IPS-20b (cell line): ENCODE data around the gene ENOX2.

Experiments used
- H3K27ac ChIP-seq: one replicate; pipeline ENCODE4 v1.5.1; 2013; ENCODE audit warnings: low read length
- H3K27me3 ChIP-seq: 2 replicates; pipeline ENCODE4 v1.6.1; 2013; ENCODE audit warnings: mild to moderate bottlenecking, low read length, inconsistent platforms; ENCODE audit not compliant: insufficient read depth
- H3K36me3 ChIP-seq: 2 replicates; pipeline ENCODE4 v1.6.1; 2013; ENCODE audit warnings: low read depth, mild to moderate bottlenecking, inconsistent platforms, low read length, moderate library complexity; ENCODE audit not compliant: insufficient read depth
- H3K4me1 ChIP-seq: 2 replicates; pipeline ENCODE4 v1.6.1; 2013; ENCODE audit warnings: mild to moderate bottlenecking, control low read depth, inconsistent platforms, low read length, moderate library complexity; ENCODE audit not compliant: insufficient read depth
- H3K4me3 ChIP-seq: 2 replicates; pipeline ENCODE4 v1.5.1; 2013; ENCODE audit warnings: mild to moderate bottlenecking, low read length, inconsistent platforms
- H3K9ac ChIP-seq: 2 replicates; pipeline ENCODE4 v1.6.1; 2013; ENCODE audit warnings: low read depth, mild to moderate bottlenecking, inconsistent platforms, low read length, moderate library complexity
- H3K9me3 ChIP-seq: 2 replicates; pipeline ENCODE4 v1.6.1; 2013; ENCODE audit warnings: mild to moderate bottlenecking, low read depth, low read length, inconsistent platforms; ENCODE audit not compliant: insufficient read depth

ENOX2 gene

DNA sequence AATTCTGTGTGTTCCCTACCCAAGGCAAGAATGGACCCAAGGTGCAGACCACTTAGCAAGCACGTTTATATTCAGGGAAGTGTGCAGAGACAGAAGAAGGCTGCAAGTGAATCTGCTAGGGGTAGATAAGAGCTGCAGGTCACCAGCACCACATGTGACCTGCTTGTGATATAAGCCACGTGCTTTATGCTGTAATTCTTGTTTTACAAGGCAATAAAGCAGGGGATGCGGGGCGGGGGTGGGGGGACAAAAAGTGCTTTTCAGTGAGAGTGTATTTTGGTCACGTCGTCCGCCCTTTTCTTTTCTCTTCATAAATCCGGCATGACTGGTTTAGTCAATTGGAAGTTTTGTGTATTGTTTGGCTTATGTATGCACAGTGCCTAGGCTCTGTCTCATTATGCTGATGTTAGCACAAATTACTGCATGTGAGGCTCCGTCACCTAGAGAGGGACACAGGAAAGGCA is 308.5 kb downstream of the ENOX2 start:
- H3K27ac ChIP-seq = no peak overlapping the region
- no peaks in the 10 kb centered on the region for H3K9me3 ChIP-seq
- H3K27me3 ChIP-seq = no peaks in the 10 kb centered on the region

GRCh38 chrX:130593911-130594310 is 309.1 kb downstream of the ENOX2 start:
- Histone ChIP-seq H3K27me3 (no peaks in the 10 kb centered on the region), H3K9me3 (no peaks in the 10 kb centered on the region), H3K27ac (no peak overlapping the region), H3K36me3 (no peaks in the 10 kb centered on the region), H3K4me1 (no peaks in the 10 kb centered on the region), H3K4me3 (no peak overlapping the region), H3K9ac (no peak overlapping the region)

More for the DNA sequence above, 308.5 kb downstream of the ENOX2 start:
- Histone ChIP-seq H3K9ac (no peak overlapping the region), H3K4me3 (no peak overlapping the region), H3K36me3 (no peaks in the 10 kb centered on the region), H3K4me1 (no peaks in the 10 kb centered on the region)

DNA sequence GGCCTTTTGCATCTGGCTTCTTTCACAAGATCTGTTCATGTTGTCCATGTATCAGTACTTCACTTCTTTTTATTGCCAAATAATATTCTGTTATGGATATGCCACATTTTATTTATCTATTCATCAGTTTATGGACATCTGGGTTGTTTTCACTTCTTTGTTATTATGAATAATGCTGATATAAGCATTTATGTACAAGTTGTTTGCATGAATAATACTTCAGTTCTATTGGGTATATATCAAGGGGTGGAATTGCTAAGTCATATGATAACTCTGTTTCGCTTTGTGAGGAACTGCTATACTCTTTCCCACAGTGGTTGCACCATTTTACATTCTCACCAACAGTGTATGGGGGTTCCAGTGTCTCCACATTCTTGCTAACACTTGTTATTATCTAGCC is 310.8 kb downstream of the ENOX2 start:
- Histone ChIP-seq H3K4me1 (no peaks in the 10 kb centered on the region), H3K4me3 (no peak overlapping the region), H3K36me3 (no peaks in the 10 kb centered on the region), H3K27ac (no peak overlapping the region), H3K9ac (no peak overlapping the region), H3K27me3 (no peaks in the 10 kb centered on the region), H3K9me3 (no peaks in the 10 kb centered on the region)

- Histone ChIP-seq H3K9me3 (no peaks in the 10 kb centered on the region), H3K9ac (no peak overlapping the region), H3K36me3 (no peaks in the 10 kb centered on the region), H3K4me3 (no peak overlapping the region), H3K27ac (no peak overlapping the region), H3K4me1 (no peaks in the 10 kb centered on the region), H3K27me3 (no peaks in the 10 kb centered on the region)
These were observed 324.1 kb downstream of the ENOX2 start for GRCh38 chrX:130578906-130579305.

- Histone ChIP-seq H3K9me3 (no peaks in the 10 kb centered on the region), H3K27ac (no peak overlapping the region), H3K9ac (no peak overlapping the region), H3K27me3 (no peaks in the 10 kb centered on the region), H3K36me3 (no peaks in the 10 kb centered on the region), H3K4me3 (no peak overlapping the region), H3K4me1 (no peaks in the 10 kb centered on the region)
These were observed 325.6 kb downstream of the ENOX2 start for GRCh38 chrX:130577431-130577830.

GRCh38 chrX:130575831-130576389 is 327.1 kb downstream of the ENOX2 start:
- Histone ChIP-seq H3K4me1 (no peaks in the 10 kb centered on the region), H3K4me3 (no peak overlapping the region), H3K27me3 (no peaks in the 10 kb centered on the region), H3K9ac (no peak overlapping the region), H3K9me3 (no peaks in the 10 kb centered on the region), H3K36me3 (no peaks in the 10 kb centered on the region), H3K27ac (no peak overlapping the region)
